Regular cardiac myocyte (primary cell): ENCODE measurements around the gene MED6. TPM values are rescaled to one million over a fixed set of nuclear protein-coding genes. Genes with fewer than 3 reads are reported as not detected.

Source experiments
- total RNA-seq: library from RNA; depleted of rRNA; stranded (reverse); fragments of >200 nt; gene quantifications from 2 replicates; pipeline ENCODE4 v1.2.3, GENCODE V29; 2014

Gene MED6, protein sequence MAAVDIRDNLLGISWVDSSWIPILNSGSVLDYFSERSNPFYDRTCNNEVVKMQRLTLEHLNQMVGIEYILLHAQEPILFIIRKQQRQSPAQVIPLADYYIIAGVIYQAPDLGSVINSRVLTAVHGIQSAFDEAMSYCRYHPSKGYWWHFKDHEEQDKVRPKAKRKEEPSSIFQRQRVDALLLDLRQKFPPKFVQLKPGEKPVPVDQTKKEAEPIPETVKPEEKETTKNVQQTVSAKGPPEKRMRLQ
- total RNA-seq: 30.3 and 37.8 TPM in 2 replicates

GRCh38 chr14:70600382-70601157, at the start of gene MED6:
MED6 (minus strand) TSS chr14:70600655; CDS start chr14:70600637, 18 bp downstream.

GRCh38 chr14:70641548-70642302, 41.3 kb upstream of the MED6 start, which contains the start of gene TTC9:
TTC9 (plus strand) TSS chr14:70641916; CDS start chr14:70642130, 214 bp downstream.

GRCh38 chr14:70534904-70535303, 65.6 kb downstream of the MED6 start, which contains the start of gene ADAM20:
ADAM20 (minus strand) TSS chr14:70535004; CDS start chr14:70524757, 10,247 bp downstream.

Other genes with a start within 250 kb of the MED6 start
- 49.5 and 51.6 TPM in 2 replicates for gene COX16, start 241.0 kb downstream of the MED6 start, total RNA-seq
- 13.0 and 22.2 TPM in 2 replicates for gene SYNJ2BP, start 183.6 kb downstream of the MED6 start, total RNA-seq
- 1.5 and 2.0 TPM in 2 replicates for gene ADAM21, start 148.5 kb downstream of the MED6 start, total RNA-seq
- gene ADAM20, start 65.7 kb downstream of the MED6 start, total RNA-seq: 0.38 and 2.3 TPM in 2 replicates
- gene TTC9, start 41.3 kb upstream of the MED6 start, total RNA-seq: under 0.01 TPM in 2 replicates
- gene MAP3K9, start 208.9 kb upstream of the MED6 start, total RNA-seq: under 0.01 and 0.38 TPM in 2 replicates